HG02623 (cell line): Measurements from ENCODE around the gene TIA1.
"Not testable (repeated sequence)": the region's sequence is repeated elsewhere in the genome, so short reads cannot be mapped to it uniquely, and the experiment has no call there.

Source experiments
- ATAC-seq: cut with Tn5 transposase; IDR thresholded peaks from one replicate; pipeline ENCODE4 v1.9.1; 2021; ENCODE audit warnings: moderate library complexity; ENCODE audit not compliant: unreplicated experiment

TIA1 gene

DNA sequence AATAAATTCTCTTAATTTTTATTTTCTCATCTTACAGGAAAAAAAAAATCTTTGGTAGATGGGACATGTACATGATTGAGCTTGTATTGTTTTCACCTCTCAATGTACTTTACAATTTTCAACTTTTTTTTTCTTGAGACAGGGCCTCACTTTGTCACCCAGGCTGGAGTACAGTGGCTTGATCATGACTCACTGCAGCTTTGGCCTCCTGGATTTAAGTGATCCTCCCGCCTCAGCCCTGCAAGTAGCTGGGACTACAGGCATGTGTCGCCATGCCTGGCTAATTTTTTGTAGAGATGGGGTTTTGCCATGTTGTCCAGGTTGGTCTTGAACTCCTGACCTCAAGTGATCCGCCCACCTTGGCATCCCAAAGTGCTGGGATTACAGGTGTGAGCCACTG is 25.1 kb downstream of the TIA1 start:
- not testable (repeated sequence) for ATAC-seq

DNA sequence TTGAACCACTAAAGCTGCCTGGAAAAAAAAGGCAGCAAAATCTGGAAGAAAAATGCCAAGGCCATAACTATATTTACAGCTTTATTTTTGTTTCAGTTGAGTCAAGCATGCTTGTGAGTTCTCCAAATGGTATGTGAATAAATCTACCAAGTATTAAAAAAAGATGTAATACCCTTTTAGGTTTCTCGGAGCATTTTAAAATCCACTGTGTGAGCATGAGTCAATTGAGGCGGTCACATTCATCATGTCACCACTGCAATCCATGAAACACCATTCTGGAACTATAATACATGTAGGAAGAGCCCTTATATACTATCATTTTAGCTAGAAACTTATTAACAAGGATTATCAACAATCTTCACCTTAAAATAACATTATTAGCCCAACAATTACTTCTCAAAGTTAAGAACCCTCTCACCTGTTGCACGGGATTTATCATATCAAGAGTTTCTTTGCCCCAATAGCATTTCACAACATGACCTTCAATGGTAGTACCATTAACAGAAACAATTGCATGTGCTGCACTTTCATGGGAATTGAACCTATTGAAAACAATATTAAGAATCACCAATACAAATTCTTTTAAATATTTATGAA is 33.4 kb downstream of the TIA1 start:
- no peak for ATAC-seq

DNA sequence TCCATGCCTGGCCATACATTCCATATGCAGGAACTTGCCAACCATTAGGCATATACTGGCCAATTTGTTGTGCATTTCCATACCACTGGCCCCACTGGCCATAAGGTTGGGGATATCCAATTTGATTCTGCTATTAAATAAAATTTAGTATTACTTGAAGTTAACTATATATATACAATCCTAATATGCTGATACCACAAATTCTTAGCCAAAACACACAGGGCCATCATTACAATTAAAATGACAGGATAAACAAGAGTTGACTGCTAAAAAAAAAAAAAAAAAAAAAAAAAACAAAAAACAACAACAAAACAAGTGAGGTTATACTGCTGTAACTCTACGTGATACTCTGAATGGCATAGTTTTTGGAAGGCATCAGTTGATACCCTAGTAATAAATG is 34.1 kb downstream of the TIA1 start:
- no peak for ATAC-seq

DNA sequence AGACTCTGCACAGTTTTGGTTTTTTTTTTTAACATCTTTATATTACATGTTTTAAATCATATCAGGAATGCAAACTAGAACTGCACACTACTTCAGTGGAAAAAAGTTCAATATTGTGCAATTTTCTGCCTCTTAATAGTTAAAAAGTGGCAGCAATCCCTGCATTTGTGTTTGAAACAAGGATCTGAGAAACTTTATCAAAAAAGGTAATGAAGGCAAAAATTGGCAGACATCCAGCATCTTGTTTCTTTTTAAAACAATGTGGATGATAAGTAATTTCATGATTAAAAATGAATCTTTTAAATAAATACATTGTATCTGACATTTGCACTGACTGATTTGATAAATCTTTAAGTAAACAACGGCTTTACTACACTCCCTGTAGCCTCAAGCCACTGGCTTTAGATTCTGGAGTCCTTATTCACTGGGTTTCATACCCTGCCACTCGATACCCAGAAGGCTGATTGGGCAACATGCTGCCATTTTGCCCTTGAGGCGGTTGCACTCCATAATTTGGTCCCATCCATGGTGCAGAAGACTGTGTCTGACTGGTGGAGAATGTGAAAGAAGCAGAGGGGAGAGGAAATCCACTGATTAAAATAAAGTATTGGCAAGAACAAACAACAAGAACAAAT is 36.0 kb downstream of the TIA1 start:
- no peak for ATAC-seq

DNA sequence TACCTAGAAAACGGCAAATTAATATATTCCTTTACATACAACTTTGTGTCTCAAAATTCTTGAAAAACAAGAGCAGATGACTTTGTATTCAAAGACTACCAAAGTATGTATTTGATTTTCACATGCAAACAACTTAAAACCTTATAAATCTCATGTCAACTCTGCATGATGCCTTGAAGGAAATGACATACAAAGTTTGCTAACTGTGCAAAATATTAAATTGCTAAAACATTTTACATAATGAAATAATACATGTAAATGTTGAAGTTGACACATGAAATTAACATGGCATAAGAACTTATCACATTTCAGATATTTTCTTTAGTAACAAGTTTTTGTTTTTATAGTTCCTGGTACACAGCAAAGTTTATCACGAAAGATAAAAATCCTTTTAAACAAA is 36.8 kb downstream of the TIA1 start:
- ATAC-seq: no peak

DNA sequence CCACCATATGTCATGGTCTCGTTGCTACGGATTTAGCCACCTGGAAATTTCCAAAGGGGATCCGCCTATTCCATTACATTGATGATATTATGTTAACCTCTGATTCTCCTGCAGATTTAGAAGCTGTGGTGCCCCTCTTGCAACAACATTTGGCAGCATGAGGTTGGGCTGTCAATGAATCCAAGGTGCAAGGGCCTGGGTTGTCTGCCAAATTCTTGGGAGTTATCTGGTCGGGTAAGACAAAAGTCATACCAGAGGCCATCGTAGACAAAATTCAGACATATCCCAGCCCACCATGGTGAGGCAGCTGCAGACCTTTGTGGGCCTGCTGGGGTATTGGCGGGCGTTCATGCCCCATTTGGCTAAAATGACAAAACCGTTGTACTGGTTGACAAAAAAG is 44.0 kb downstream of the TIA1 start:
- no peak for ATAC-seq

DNA sequence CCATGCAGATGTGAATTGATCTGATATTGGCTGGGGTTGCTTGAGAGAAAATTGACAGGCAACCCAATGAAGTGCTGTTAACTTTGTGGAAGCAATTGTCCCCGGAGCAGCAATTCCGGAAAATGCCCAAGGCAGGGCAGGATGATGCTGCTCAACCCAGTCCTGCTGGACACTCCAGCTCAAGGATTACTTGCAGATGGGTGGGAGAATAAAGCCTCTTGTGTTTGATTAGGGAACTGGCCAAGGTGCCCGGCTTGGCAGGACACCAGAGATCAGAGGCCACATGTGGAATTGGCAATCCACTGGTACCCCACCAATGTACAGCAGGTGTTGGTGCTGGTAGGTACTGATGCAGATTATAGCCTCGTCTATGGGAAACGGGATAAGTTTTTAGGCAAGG is 45.3 kb downstream of the TIA1 start:
- ATAC-seq: no peak

DNA sequence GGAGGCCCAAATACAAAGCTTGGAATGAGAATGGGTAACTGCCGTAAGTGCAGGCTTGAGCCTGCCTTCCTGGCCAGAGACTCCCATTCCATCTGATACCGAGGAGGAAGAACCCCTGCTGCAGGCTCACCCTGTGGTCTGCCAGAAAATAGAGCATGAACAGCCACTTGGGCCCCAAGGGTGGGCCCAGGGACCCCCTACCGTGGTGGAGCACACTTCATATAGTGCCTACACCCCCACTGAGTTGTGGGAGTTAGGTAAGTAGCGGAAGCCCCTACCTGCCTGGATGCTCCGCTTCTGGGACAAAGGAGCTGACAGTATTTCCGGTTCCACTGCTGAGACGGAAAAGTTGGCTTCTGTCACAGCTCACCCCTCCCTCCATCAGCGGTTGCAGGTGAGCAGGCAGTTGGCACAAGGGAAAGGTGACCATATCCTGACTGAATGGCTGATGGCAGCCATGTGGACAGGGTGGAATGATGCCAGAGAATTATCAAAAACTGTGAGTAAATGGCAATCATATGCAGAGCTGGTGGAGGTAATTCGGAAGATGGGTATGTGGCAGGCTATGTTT is 46.1 kb downstream of the TIA1 start:
- ATAC-seq: no peak

DNA sequence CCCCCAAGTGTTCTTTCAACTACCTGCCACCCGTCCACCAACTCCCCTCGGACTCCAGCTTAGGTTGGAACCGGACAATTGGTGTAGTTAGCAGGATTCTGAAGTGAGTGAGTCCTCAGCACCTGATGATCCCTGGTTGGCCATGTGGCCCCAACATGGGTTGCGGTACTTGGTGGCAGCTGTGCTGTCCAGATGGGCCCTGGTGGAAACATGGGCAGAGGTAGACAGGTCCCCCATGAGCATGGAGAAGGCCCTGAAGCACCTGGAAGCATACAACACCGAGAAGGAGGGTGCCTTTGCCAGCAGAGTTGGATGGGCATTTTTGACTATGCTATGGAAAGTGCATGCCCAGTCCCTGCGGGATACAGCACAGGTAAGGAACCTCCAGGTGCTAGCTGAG is 46.6 kb downstream of the TIA1 start:
- ATAC-seq: no peak

DNA sequence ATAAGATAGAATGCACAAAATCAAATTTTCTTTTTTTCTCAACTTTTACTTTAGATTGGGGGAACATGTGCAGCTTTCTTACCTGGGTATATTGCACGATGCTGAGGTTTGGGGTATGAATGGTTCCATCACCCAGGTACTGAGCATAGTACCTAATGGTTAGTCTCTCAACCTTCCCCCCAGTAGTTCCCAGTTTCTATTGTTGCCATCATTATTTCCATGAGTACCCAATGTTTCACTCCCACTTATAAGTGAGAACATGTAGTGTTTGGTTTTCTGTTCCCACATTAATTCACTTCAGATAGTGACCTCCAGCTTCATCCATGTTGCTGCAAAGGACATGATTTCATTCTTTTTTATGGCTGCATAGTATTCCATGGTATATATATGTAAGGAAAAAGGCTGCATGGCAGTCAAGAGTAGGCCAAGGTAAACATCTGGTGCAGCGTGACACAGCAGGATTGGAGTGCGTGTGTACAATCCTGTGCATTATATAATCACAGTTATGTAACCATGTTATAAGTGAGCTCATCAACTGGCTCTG is 47.1 kb downstream of the TIA1 start:
- ATAC-seq: no peak

DNA sequence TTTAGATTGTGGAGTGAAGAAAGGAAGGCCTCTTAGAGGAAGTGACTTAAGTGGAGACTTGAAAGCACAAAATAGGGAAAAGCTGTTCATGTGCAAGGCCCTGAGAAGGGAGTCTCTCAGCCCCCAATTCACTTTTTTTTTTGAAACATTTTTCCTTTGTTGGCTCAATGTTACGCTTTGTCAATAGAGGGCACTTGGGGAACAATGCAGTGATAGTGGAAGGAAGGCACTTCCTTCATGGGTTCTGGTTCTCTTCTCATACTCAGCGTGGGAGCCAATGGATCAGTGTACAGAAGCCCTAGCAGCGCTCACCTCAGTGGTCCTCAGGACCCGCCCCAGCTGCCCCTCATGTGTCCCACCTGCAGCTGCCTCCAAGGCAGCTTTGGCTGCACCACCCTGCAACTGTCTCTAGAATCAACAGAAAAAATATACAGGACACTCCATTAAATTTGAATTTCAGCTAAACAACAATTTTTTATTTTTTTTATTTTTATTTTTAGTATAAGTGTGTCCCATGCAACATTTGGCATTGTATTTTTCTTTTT is 49.0 kb downstream of the TIA1 start:
- no peak for ATAC-seq

DNA sequence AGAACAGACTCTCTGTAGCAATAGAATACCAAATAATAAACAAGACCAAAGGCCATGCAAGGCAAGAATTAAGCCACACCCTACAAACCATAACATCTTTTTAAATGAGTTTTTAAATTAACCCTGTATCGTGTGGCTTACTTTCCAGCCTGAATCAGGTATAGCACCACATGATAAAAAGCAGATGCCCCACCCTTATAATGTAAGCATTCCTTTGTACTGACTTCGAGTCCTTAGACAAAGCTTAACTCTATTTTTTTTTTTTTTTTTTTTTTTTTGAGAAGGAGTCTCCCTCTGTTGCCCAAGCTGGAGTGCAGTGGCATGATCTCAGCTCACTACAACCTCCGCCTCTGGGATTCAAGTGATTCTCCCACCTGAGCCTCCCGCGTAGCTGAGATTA is 55.9 kb downstream of the TIA1 start:
- ATAC-seq: no peak

DNA sequence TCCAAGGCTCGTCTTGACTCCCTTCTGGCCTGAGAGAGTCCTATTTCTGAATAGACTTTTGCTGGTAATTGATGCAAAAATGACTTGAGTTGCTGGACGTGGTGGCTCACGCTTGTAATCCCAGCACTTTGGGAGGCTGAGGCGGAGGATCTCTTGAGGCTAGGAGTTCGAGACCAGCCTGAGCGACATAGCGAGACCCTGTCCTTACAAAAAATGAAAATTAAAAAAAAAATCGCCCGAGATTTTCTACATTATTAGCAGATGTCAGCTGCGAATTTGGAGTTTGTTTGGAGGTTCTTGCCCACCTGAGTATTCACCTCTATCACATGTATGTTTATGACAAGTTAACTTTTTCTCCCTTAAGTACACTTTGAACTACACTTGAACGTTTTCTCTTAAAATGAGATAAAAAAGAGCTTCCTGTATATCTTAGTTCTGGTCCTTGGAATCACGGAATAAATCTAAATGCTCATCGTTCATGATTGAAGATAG is 57.1 kb downstream of the TIA1 start:
- ATAC-seq: no peak

DNA sequence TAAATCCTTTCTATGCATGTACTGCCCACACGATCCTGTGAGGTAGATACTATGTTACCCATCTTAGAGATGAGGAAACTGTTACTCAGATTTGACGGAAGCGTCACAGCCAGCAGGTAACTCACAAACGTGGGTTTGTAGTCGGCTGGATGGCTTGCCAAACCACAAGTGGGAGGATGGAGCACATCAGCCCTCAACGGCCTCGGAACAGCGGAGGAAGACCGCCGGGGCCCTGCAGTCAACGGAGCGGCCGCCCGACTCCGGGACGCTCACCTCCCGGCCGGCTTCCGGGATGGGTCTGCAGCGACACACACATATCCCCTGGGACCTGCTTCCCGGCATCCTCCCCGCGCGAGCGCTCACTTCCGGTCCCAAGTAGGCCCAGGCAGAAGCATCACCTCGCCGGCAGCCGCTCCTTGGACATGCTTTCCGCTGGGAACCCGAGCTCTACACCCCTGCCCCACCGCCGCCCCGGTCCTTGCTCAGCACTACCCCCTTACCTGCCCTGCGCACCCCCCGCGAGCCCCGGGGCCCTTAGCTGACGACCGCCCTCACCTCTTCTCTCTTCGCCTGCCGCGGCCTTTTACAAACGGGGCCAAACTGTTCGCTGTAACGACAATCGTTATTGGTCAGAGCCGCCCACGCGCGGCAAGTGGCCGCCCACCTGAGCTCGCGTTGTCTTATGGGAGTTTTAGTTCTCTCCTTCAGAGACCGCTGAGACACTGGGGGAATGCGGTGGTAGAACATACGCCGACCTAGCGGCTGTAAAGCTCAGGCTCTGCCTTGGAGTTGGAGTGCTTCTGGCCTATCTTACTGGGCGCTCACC is 57.8 kb downstream of the TIA1 start, which contains the start of gene C2orf42:
Gene C2orf42 (minus strand): TSS at position 602 of the 826 bp plus-strand sequence. CDS start 9,034 bp downstream, outside the sequence.
- peak; percentile 78 for ATAC-seq

DNA sequence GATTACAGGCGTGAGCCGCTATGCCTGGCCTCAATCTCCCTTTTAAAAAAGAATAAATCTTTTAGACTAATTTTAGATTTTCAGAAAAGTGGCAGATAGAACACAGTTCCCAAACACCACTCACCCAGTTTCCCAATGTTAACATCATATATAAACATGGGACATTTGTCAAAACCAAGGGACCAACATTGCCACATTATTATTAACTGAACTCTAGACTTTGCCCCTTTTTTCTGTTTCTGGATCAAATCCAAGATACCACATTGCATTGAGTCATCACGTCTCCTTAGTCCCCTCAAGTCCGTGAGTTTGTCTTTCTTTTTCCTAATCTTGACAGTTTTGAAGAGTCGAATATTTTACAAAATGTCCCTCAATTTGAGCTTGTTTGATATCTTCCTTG is 60.0 kb downstream of the TIA1 start:
- no peak for ATAC-seq

DNA sequence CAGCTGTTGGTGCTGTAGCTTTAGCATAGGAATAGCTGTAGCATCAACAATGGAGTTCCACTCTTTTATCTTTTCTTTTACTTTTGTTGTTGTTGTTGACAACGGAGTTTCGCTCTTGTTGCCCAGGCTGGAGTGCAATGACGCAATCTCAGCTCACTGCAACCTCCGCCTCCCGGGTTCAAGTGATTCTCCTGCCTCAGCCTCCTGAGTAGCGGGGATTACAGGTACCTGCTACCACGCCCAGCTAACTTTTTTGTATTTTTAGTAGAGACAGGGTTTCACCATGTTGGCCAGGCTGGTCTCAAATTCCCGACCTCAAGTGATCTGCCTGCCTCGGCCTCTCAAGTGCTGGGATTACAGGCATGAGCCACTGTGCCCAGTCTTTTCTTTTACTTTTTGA is 61.3 kb downstream of the TIA1 start:
- not testable (repeated sequence) for ATAC-seq

DNA sequence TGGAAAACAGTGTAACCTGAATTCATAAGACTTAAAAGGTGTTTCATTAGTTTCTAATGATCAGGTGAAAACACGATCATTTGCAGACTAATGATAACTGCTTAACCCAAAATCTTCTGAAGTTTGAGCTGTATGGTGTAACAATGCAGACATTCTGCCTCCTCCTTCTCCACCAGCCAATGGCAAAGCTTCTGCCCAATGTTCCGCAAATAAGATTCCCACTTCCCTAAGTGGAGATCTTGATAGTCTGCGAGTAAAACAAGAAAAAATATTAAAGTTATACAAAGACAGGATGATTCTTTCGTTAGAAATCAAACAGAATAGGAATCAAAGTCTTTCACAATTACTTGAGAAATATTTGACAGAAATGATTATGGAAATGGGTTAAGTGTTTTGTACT is 65.7 kb downstream of the TIA1 start:
- no peak for ATAC-seq

DNA sequence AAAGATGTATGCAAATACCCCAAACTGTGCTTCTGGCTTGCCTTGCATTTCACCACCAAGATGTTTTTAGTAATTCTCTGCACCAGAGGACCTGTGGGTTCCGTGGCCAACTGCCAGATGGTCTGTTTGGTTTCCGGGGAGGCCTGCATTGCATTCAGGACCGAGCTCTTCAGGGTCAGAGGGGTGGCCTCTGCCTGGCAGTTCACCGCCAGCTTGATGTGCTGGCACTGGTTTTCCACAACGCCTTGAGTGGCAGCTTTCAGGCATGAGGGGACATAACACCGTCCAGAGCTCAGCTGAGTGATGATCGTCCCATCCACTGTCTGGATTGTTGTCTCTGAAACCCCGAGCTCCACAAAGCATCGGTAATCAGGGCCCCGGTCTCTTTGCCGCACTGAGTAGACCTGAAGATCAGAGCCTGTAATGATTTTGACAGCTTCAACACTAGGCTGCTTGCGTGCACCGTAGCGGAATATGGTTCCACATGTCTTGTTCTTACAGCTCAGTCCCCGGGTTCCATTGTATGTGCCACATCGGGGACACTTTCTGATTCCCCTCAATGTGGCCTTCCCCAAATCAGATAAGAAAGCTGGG is 67.0 kb downstream of the TIA1 start:
- peak; percentile 87 for ATAC-seq

DNA sequence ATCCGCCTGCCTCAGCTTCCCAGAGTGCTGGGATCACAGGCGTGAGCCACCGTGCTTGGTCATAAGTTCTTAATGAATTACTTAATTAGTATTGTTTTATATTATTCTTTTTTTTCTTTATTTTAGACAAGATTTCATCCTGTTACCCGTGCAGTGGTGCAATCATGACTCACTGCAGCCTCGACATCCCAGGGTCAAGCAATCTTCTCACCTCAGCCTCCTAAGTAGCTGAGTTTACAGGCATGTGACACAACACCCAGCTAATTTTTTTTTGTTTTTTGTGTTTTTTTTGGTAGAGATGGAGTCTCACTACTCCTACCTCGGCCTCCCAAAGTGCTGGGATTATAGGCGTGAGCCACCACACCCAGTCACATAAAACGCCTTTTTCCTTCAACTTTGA is 74.9 kb downstream of the TIA1 start:
- ATAC-seq: no peak

DNA sequence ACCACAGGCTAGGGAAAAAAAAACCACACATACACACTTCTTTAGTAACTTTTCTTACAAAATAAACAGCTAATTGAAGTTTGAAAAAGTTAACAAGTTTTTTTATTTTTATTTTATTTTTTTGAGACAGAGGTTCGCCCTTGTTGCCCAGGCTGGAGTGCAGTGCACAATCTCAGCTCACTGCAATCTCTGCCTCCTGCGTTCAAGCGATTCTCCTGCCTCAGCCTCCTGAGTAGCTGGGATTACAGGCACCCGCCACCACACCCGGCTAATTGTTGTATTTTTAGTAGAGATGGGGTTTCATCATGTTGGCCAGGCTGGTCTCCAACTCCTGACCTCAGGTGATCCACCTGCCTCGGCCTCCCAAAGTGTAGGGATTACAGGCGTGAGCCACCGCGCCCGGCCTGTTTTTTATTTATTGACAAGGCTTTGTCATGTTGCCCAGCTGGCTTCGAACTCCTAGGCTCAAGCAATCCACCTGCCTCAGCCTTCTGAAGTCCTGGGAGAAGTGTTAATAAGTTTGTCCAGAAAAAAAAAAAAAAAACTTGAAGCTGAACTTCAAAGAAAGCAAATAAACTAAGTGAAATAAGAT is 78.7 kb downstream of the TIA1 start:
- not testable (repeated sequence) for ATAC-seq
